Measurements from ENCODE around the gene C6orf58.

Gene C6orf58

DNA sequence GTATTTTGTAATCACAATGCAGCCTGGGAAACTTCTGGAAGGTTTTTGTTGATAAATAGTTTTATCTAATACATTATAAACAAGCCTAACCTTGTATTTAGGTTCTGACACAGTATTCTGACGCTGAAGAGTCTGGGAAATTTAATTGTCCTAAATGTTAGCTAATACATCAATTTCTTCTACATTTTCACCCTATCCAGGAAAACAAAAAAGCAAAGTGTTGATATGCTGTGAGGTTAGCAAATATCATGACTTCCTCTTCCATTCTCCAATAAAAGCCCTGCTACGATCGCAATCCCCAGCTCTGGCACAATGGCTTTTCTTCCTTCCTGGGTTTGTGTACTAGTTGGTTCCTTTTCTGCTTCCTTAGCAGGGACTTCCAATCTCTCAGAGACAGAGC, at the start of gene C6orf58:
Gene C6orf58 (plus strand): TSS at position 301 of the 400 bp plus-strand sequence. CDS start 12 bp downstream, at position 313.
- no peak for DNase-seq (ENCODE audit: low spot score)

DNA sequence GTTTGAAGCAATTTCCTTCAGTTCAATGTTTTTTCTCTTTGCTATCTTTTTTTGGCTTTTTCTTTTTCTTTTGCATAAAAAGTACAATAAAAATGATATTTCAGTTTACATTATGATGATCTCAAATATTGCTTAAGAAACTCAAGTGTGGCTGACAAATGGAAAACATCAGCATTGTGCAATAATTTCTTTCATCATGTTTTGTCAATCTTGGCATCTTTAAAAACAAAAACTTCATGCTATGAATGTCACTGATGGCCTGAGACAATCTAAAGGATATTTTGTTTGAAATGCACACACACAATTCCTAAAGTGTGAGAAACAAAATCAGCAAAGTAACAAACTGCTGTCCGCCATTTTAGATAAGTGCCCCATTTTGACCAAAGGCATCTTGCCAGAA, 44.0 kb upstream of the C6orf58 start:
- DNase-seq (ENCODE audit: low spot score) = no peak

DNA sequence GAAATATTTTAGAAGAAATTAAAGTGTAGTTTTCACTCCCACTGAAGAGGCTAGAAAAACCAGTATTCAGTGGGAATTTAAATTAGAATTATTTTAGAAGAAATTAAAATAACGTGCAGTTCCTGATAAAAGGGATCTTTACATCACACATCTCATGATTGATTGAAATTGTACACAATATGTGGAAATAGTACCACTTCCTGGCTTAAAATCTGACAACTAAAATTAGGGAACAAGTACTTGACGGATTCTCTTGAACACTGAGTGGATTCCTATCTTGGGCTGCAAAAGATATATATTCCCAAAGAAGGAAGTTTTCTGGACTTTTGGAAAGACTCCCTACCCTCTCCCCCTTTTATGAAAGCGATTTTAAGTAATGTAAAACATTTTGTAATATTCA, 43.2 kb upstream of the C6orf58 start:
- DNase-seq (ENCODE audit: low spot score) = no peak

DNA sequence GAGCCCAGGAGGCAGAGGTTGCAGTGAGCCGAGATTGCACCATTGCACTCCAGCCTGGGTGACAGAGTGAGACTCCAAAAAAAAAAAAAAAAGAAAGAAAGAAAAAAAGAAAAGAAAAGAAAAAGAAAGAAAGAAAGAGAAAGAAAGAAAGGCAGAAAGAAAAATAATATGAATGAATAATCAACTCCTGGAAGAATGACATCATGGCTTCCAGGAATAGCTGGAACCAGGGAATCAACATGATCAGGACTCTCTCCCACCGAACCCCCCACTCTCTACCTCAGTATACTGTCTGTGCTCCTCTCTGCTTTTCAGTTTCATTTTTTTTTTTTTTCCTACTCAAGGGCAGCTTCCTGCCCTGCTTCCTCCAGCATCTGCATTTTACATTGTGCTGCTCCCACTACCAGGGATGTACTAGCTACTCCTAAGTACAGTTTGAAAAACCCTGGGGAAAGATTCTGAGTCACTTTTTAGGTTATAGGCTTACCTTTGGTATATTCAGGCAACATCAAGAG, 38.2 kb upstream of the C6orf58 start:
- DNase-seq (ENCODE audit: low spot score) = no peak

DNA sequence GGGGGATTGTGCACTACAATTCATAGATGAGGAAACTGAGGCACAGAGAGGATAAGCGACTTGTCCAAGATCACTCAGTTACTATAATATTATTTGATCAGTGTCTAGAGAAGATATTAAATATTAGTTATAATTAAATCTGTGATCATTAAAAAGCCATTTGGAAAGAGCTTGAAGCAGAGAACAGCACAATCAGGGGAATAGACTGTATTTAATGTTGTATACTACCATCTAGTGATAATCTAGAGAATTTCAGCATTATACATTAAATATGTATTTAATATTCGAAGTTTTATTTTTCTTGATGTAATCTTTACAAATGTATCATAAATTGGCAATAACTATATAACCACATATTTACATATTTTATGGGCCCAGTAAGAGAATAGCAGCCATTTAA, 37.7 kb upstream of the C6orf58 start:
- peak; percentile 56 for DNase-seq (ENCODE audit: low spot score)

DNA sequence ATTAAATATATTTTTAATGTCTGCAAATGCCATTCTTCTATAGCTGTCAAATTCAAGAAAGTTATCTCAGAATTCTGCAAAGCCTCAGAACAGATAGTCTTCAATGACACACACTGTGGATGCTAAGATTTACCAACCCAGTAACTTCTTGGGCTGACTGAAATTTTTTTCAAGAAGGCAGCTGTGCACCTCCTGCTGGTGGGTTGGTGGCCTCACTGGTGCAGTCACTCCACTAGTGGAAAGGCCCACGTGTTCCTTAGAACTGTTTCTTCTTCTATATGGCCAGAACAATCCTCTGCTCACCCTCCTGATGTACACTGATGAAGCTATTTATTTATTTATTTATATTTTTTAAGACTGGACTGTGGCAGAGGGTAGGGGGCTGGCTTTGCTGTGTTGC, 29.8 kb upstream of the C6orf58 start:
- no peak for DNase-seq (ENCODE audit: low spot score)

DNA sequence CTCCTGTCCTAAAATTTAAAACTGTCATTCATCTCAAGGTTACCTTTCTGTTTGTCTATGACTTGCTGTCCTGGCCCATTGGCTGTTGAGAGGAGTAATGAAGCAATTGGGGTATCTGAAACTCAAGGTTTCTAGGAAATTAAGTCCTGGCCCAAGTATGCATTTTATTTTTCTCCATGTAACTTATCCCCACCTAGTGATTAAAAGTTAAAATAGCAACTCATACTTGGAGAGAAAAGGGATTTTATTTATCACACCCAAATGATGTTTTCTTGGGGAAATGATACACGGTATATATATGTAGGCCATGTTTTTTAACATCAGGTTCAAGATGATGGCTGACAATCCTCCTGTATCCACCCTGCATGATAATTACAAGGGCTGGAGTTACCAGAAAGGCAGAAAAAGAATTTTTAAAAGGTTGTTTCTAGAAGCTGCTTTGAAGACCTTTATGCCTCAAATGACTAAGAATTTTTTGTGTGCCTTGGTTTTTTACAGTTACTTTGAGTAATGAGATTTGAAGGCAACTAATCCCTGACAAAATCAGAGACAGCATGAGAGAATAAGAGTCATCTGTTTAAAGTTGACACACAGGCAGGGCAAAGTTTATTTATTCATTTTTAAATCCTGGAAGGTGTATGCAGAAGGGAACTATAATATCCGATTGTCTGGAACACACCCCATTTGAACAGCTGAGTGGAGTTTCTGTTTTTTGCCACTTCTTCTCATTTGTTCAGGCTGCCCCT, 28.9 kb upstream of the C6orf58 start:
- DNase-seq (ENCODE audit: low spot score) = no peak

- no peak for DNase-seq (ENCODE audit: low spot score)
These were observed 26.6 kb upstream of the C6orf58 start for GRCh38 chr6:127550403-127550802.

GRCh38 chr6:127554435-127555006, 22.5 kb upstream of the C6orf58 start:
- peak; percentile 41 for DNase-seq (ENCODE audit: low spot score)

DNA sequence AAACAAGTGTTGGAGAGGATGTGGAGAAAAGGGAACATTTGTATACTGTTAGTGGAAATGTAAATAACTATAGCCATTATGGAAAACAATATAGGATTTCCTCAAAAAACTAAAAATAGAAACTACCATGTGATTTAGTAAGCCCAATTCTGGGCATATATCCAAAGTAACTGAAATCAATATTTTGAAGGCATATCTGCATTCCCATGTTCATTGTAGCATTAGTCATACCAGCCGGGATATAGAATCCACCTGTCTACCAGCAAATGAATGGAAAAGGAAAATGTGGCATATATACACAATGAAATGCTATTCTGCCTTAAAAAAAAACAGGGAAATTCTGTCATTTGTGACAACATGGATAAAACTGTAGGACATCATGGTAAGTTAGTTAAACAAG, 15.3 kb upstream of the C6orf58 start:
- DNase-seq (ENCODE audit: low spot score) = no peak

GRCh38 chr6:127564761-127565160, 12.2 kb upstream of the C6orf58 start:
- DNase-seq (ENCODE audit: low spot score) = no peak

DNA sequence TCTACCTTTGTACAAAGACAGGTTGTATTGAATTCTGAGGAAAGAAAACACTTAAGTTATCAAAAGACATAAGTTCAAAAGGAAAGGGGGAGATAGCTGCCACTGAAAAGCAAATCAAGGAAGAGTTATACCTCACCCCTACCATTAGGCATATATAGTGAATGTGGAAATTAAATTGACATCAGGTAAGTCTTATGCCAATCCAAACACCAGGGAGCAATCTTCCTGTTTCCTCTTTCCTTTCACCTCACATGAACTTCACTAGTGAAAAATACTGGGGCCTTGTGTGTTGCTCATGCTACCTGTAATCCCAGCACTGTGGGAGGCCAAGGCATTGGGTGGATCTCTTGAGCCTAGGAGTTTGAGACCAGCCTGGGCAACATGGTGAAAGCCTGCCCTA, 10.9 kb upstream of the C6orf58 start:
- DNase-seq (ENCODE audit: low spot score) = no peak

GRCh38 chr6:127566651-127567050, 10.3 kb upstream of the C6orf58 start:
- DNase-seq (ENCODE audit: low spot score) = no peak

GRCh38 chr6:127567476-127567875, 9.5 kb upstream of the C6orf58 start:
- DNase-seq (ENCODE audit: low spot score) = no peak

DNA sequence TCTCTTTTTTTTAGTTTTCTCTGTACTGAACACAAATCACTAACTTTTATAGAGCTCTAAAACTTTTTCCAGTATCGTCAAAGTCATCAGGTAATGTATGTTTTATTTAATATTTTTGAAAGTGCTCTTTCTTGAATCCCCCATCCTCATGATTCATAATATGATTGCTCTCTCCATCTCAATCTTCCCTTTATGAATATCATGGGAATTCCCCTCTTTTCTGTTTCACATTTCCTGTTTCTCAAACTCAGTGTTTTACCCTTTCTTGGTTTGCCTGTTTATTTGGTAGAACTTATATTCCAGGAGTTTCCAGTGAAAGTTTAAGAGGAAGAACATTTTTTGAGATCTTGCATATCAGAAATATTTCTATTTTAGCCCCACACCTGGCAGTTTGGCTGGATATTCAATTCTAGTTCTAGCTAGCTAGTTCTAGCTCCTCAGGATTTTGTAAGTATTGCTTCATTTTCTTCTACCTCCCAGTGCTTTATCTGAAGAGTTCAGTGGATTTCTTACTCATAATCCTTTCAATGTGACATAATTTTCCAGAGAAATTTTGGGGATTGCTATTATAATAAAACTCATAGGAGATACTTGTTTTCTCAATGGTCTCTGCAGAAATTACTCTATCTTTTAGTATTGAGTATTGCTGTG, 6.1 kb upstream of the C6orf58 start:
- no peak for DNase-seq (ENCODE audit: low spot score)

DNA sequence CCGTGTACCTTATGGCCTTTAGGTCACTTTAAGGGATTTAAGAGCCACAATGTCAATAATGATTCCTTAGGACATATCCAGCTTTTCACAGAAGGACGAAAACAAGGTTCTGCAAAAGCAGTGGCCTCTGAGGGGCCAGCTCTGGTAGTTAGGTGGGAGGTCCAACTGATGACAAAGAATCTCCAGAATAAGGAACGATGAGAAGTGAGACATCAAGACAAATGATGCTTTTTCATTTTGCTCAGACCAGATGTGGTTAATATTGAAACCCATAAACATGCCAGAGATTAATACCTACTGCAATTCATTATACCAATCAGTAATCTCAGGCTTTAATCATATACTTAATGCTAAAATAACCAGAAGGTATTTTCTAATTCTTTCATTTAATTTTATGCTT, 1.9 kb downstream of the C6orf58 start:
- no peak for DNase-seq (ENCODE audit: low spot score)

DNA sequence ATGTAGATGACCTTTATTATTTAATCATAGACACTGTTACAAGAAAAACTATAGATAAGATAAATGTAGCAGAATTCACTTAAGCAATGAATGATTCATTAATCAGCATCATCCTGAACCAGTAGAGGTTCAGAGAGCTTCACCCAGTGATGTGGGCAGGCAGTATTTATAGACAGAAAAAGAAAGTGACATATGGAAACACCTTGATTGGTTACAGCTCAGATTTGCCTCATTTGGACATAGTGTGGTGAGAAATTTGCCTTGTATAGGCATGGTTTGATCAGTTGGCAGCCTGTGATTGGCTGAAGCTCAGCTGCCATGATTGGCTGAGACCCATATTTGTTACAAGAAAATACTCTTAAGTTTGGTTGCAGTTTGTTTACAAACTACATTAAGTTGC, 4.6 kb downstream of the C6orf58 start:
- DNase-seq (ENCODE audit: low spot score) = no peak

GRCh38 chr6:127582777-127583462, 5.9 kb downstream of the C6orf58 start:
- DNase-seq (ENCODE audit: low spot score) = peak; percentile 31

- DNase-seq (ENCODE audit: low spot score) = no peak
These were observed 8.1 kb downstream of the C6orf58 start for GRCh38 chr6:127585123-127585522.

DNA sequence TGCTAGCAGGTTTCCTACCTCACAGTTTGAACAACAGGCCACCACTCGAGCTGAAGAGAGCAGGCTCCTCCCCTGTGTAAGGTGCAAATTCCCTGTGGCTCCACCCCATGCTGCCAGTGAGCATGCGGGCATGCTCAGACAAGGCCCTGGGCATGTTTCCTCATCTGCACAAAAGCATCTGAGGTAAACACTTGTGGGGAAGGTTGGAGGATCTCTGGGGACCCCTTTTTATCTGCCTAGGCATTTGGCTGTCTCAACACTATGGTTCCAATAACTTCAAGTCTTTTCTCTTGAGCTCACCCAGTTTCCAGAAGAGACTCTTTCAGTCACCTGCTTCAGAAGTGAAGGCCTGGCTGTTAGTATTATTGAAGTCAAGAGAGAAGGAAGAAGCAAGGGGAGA, 9.4 kb downstream of the C6orf58 start:
- no peak for DNase-seq (ENCODE audit: low spot score)

GRCh38 chr6:127587875-127588274, 10.9 kb downstream of the C6orf58 start:
- DNase-seq (ENCODE audit: low spot score) = no peak

GRCh38 chr6:127589135-127589534, 12.2 kb downstream of the C6orf58 start:
- no peak for DNase-seq (ENCODE audit: low spot score)

- no peak for DNase-seq (ENCODE audit: low spot score)
These were observed 13.4 kb downstream of the C6orf58 start for GRCh38 chr6:127590344-127590743.

Measured in SW480 (cell line).